CD4-positive, alpha-beta T cell (primary cell): ENCODE results near the gene PCGF3. TPM values are rescaled to one million over a fixed set of nuclear protein-coding genes. Genes with fewer than 3 reads are reported as not detected.

Experiments used
- ATAC-seq: fragments of 200-7000 bp; cut with Tn5 transposase; one replicate; pipeline ENCODE4 v1.10.0; 2022; ENCODE audit warnings: mild to moderate bottlenecking; ENCODE audit not compliant: poor library complexity
- CTCF ChIA-PET: fragments of 350-600 bp; sonication (Branson Sonifier 250); formaldehyde crosslinking; loops from one replicate; lab custom pipeline; 2021; ENCODE audit warnings: antibody characterized with exemption, inconsistent platforms; lab: Charles Lee
- POLR2A ChIA-PET: fragments of 350-600 bp; sonication (Branson Sonifier 250); formaldehyde crosslinking; loops from one replicate; lab custom pipeline; 2021; ENCODE audit warnings: antibody characterized with exemption, inconsistent platforms; lab: Charles Lee
- DNase-seq, 14 experiments: peaks; one replicate each; pipeline ENCODE4 v3.0.0-alpha.2; 2013 to 2020; ENCODE audit warnings: mixed read lengths in 2 of 14
- H3K27ac ChIP-seq, 2 donors: one replicate each; pipeline versions ENCODE4 v1.5.1 to v1.7.0; 2013; ENCODE audit warnings: low read length in 2 of 2, low read depth in 1 of 2, mild to moderate bottlenecking in 1 of 2
- H3K27me3 ChIP-seq, 2 experiments: 1 replicate in 1 of 2; 2 replicates in 1 of 2; pipeline versions ENCODE4 v1.6.1 to v1.7.0; 2013; ENCODE audit warnings: low read length in 2 of 2, control low read depth in 1 of 2, mild to moderate bottlenecking in 1 of 2, moderate library complexity in 1 of 2; ENCODE audit not compliant: insufficient read depth in 2 of 2, control insufficient read depth in 1 of 2
- H3K36me3 ChIP-seq: one replicate; pipeline ENCODE4 v1.6.1; 2013; ENCODE audit warnings: low read length, control low read depth; ENCODE audit not compliant: insufficient read depth
- H3K4me1 ChIP-seq: one replicate; pipeline ENCODE4 v1.6.1; 2013; ENCODE audit warnings: low read length, control low read depth; ENCODE audit not compliant: insufficient read depth
- H3K4me3 ChIP-seq: one replicate; pipeline ENCODE4 v1.5.1; 2013; ENCODE audit warnings: mild to moderate bottlenecking, low read length, moderate library complexity
- H3K9me3 ChIP-seq, 2 experiments: 1 replicate in 1 of 2; 2 replicates in 1 of 2; pipeline versions ENCODE4 v1.6.1 to v1.7.0; 2013; ENCODE audit warnings: low read length in 2 of 2, mild to moderate bottlenecking in 2 of 2, control low read depth in 1 of 2, moderate library complexity in 1 of 2; ENCODE audit not compliant: control insufficient read depth in 1 of 2, insufficient read depth in 1 of 2
- H3K27ac Mint-ChIP-seq: one replicate; pipeline ENCODE4 v1.8.0; 2020; ENCODE audit warnings: mixed read lengths
- H3K27me3 Mint-ChIP-seq: one replicate; pipeline ENCODE4 v1.8.0; 2021; ENCODE audit warnings: mixed read lengths
- H3K36me3 Mint-ChIP-seq: one replicate; pipeline ENCODE4 v1.8.0; 2021; ENCODE audit warnings: low read depth, mixed read lengths
- H3K4me1 Mint-ChIP-seq: one replicate; pipeline ENCODE4 v1.8.0; 2021; ENCODE audit warnings: low read depth, mixed read lengths
- H3K4me3 Mint-ChIP-seq: one replicate; pipeline ENCODE4 v1.8.0; 2020; ENCODE audit warnings: mild to moderate bottlenecking, mixed read lengths
- H3K9me3 Mint-ChIP-seq: one replicate; pipeline ENCODE4 v1.8.0; 2020; ENCODE audit warnings: mixed read lengths
- intact Hi-C, 2 experiments: fragments of 100-400 bp; cut with DNase I in 1 of 2; cut with micrococcal nuclease in 1 of 2; formaldehyde crosslinking; loops; one replicate each; pipeline versions ENCODE4 v1.15.1 to v1.9.0; 2023 to 2025; cut with DNase I, micrococcal nuclease
- total RNA-seq, 174 experiments: library from RNA in 2 of 174; stranded (reverse) in 2 of 174; gene quantifications; one replicate each; pipeline ENCODE4 v1.2.3 and lab custom pipeline; 2021 to 2026
- TF ChIP-seq, protein P1 (sequence below): fragments of 200-600 bp; IDR thresholded peaks from one replicate; pipeline ENCODE4 v1.8.0; 2022; ENCODE audit warnings: antibody characterized with exemption, mild to moderate bottlenecking

Gene PCGF3
- total RNA-seq, 2 experiments from 2014 or later: 45.1 to 48.6 TPM

DNA sequence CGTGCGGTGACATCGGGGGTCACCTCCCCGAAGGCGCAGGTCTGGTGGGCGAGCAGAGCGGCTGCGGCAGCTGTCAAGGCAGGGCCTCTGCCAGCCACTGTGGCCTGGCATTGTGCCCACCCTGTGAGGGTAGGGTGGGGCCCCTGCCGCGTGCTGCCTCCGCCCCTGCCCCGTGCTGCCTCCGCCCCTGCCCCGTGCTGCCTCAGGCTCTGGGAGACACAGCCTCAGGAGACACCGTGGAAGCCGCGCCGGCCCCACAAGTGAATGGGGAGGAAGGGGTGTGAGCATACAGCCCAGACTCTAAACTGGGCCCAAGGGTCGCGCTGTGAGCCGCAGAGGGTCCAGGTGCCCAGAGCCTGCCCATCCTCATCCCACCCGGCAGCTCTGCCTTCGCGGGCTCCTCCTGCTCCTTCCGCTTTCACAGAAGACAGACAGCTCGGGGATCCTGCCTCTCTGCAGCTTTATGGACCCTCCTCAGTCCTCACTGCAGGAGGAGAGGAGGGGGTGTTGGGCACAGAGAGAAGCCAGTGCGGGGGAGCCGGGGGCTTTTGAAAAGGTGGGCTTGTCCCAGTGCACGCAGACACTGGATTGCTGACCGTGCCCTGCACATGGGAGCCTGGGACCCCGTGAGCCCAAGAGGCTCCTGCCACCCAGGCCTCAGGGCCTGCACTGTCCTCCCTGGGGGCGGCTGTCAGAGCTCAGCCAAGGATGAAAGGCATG, 27.4 kb downstream of the PCGF3 start:
- ATAC-seq (no peak), DNase-seq (no peak)
- Mint-ChIP-seq H3K36me3 (peaks cover 47% of the 10 kb centered on the region), H3K9me3 (no peaks in the 10 kb centered on the region), H3K4me3 (no peak overlapping the region), H3K27me3 (no peaks in the 10 kb centered on the region), H3K4me1 (no peaks in the 10 kb centered on the region), H3K27ac (no peak overlapping the region)
- H3K27ac ChIP-seq: no peak overlapping the region
- intact Hi-C loops: no loop called here
- ChIA-PET POLR2A (no interaction called here), CTCF (no interaction called here)
- H3K27me3 ChIP-seq: no peaks in the 10 kb centered on the region
- H3K4me3 ChIP-seq: no peak overlapping the region
- TF ChIP-seq, protein P1, sequence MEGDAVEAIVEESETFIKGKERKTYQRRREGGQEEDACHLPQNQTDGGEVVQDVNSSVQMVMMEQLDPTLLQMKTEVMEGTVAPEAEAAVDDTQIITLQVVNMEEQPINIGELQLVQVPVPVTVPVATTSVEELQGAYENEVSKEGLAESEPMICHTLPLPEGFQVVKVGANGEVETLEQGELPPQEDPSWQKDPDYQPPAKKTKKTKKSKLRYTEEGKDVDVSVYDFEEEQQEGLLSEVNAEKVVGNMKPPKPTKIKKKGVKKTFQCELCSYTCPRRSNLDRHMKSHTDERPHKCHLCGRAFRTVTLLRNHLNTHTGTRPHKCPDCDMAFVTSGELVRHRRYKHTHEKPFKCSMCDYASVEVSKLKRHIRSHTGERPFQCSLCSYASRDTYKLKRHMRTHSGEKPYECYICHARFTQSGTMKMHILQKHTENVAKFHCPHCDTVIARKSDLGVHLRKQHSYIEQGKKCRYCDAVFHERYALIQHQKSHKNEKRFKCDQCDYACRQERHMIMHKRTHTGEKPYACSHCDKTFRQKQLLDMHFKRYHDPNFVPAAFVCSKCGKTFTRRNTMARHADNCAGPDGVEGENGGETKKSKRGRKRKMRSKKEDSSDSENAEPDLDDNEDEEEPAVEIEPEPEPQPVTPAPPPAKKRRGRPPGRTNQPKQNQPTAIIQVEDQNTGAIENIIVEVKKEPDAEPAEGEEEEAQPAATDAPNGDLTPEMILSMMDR: no peak
- no peaks in the 10 kb centered on the region for H3K4me1 ChIP-seq
- peaks cover 0 to 6% of the 10 kb centered on the region in 2 experiments for H3K9me3 ChIP-seq
- peaks cover 54% of the 10 kb centered on the region for H3K36me3 ChIP-seq

DNA sequence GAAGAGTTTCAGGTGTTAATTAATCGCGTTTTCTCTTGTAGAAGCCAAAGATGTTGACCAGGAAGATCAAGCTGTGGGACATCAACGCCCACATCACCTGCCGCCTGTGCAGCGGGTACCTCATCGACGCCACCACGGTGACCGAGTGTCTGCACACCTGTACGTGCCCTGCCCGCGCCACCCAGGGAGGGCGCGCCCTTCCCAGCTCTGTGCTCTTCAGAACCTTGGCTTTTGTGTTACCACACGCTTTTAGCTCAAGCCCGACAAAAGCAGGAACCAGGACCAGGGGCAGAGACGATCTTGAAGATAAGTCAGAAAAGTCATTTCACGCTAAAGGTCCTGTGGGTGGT, 28.0 kb downstream of the PCGF3 start:
- H3K4me1 ChIP-seq: no peaks in the 10 kb centered on the region
- H3K4me3 ChIP-seq: no peak overlapping the region
- H3K27me3 ChIP-seq: no peaks in the 10 kb centered on the region
- peaks cover 49% of the 10 kb centered on the region for H3K36me3 Mint-ChIP-seq
- H3K4me3 Mint-ChIP-seq: no peak overlapping the region
- ChIA-PET POLR2A (no interaction called here), CTCF (no interaction called here)
- ATAC-seq (no peak), DNase-seq (no peak)
- no peaks in the 10 kb centered on the region for H3K27me3 Mint-ChIP-seq
- H3K27ac ChIP-seq: no peak overlapping the region
- peaks cover 56% of the 10 kb centered on the region for H3K36me3 ChIP-seq
- H3K27ac Mint-ChIP-seq: no peak overlapping the region
- H3K4me1 Mint-ChIP-seq: no peaks in the 10 kb centered on the region
- intact Hi-C loops: no loop called here
- H3K9me3 ChIP-seq: peaks cover 0 to 6% of the 10 kb centered on the region in 2 experiments
- TF ChIP-seq, protein P1: no peak
- H3K9me3 Mint-ChIP-seq: no peaks in the 10 kb centered on the region

DNA sequence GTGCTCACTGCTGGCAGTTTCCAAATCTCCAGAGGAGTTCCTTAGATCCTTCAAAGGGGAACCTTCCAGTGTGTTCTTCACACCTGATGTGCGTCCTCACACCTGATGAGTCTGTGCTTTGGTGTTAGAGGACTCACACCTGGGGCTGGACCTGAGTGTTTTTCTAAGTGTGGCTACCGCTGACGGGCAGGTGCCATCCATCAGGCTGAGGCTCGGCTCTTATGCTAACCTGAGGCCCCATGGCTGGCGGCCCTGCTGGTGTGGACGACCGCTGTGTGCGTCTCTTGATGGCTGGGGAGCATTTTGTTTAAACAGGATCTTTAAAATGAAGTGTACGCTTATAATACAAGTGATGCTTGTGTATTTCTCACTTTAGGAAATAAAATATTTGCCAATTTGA, 28.4 kb downstream of the PCGF3 start:
- Histone ChIP-seq H3K27ac (no peak overlapping the region), H3K4me1 (no peaks in the 10 kb centered on the region), H3K9me3 (peaks cover 0 to 6% of the 10 kb centered on the region in 2 experiments), H3K36me3 (peaks cover 56% of the 10 kb centered on the region), H3K4me3 (no peak overlapping the region), H3K27me3 (no peaks in the 10 kb centered on the region)
- DNase-seq (no peak), ATAC-seq (no peak)
- ChIA-PET CTCF (no interaction called here), POLR2A (no interaction called here)
- intact Hi-C loops: no loop called here
- Mint-ChIP-seq H3K36me3 (peaks cover 53% of the 10 kb centered on the region), H3K4me3 (no peak overlapping the region), H3K4me1 (no peaks in the 10 kb centered on the region), H3K27me3 (no peaks in the 10 kb centered on the region), H3K27ac (no peak overlapping the region), H3K9me3 (no peaks in the 10 kb centered on the region)
- TF ChIP-seq, protein P1: no peak
